Karpas-422 (cell line): ENCODE results near the gene FRMD7. TPM values are rescaled to one million over a fixed set of nuclear protein-coding genes. Genes with fewer than 3 reads are reported as not detected.

Source experiments
- DNase-seq: peaks from one replicate; pipeline ENCODE4 v3.0.0-alpha.2; 2015
- H2AFZ ChIP-seq: fragments of 200-600 bp; sonication (generic); 2 replicates; pipeline ENCODE4 v1.6.1; 2014; ENCODE audit warnings: antibody characterized with exemption, low read length, mixed read lengths
- H3K27ac ChIP-seq: fragments of 200-600 bp; sonication (generic); 2 replicates; pipeline ENCODE4 v1.5.1; 2014; ENCODE audit warnings: mild to moderate bottlenecking, low read length, moderate library complexity
- H3K27me3 ChIP-seq: fragments of 200-600 bp; sonication (generic); 2 replicates; pipeline ENCODE4 v1.6.1; 2014; ENCODE audit warnings: low read length, mixed read lengths
- H3K36me3 ChIP-seq: fragments of 200-600 bp; sonication (generic); 2 replicates; pipeline ENCODE4 v1.6.1; 2014; ENCODE audit warnings: low read length, mixed read lengths; ENCODE audit not compliant: insufficient read depth
- H3K4me1 ChIP-seq: fragments of 200-600 bp; sonication (generic); 2 replicates; pipeline ENCODE4 v1.6.1; 2014; ENCODE audit warnings: mild to moderate bottlenecking, low read length, mixed read lengths
- H3K4me2 ChIP-seq: fragments of 200-600 bp; sonication (generic); 2 replicates; pipeline ENCODE4 v1.6.1; 2014; ENCODE audit warnings: low read length, low read depth, mild to moderate bottlenecking; ENCODE audit not compliant: poor library complexity, severe bottlenecking
- H3K4me3 ChIP-seq: fragments of 200-600 bp; sonication (generic); 2 replicates; pipeline ENCODE4 v1.5.1; 2014; ENCODE audit warnings: mild to moderate bottlenecking, antibody characterized with exemption, low read length, mixed read lengths
- H3K79me2 ChIP-seq: fragments of 200-600 bp; sonication (generic); 2 replicates; pipeline ENCODE4 v1.6.1; 2014; ENCODE audit warnings: mild to moderate bottlenecking, low read length, mixed read lengths
- H3K9ac ChIP-seq: fragments of 200-600 bp; sonication (generic); 2 replicates; pipeline ENCODE4 v1.6.0; 2014; ENCODE audit warnings: low read length
- H3K9me2 ChIP-seq: fragments of 200-600 bp; sonication (generic), shearing (Covaris generic); replicated peaks from 2 replicates; pipeline ENCODE4 v1.6.0; 2014; ENCODE audit warnings: mild to moderate bottlenecking, low read length, moderate library complexity; ENCODE audit not compliant: insufficient read depth
- H3K9me3 ChIP-seq: fragments of 300-700, 200-600 bp; sonication (generic); 2 replicates; pipeline ENCODE4 v1.6.1; 2014; ENCODE audit warnings: low read length, mixed read lengths
- H4K20me1 ChIP-seq: fragments of 200-600 bp; sonication (generic); 2 replicates; pipeline ENCODE4 v1.6.1; 2014; ENCODE audit warnings: mild to moderate bottlenecking, antibody characterized with exemption, low read length, low read depth; ENCODE audit not compliant: insufficient read depth
- total RNA-seq: library from RNA; depleted of rRNA; stranded (reverse); fragments of >200 nt; shearing (Covaris generic); gene quantifications from 2 replicates; pipeline ENCODE4 v1.2.3, GENCODE V29; 2014; ENCODE audit warnings: low replicate concordance; rRNA removed

FRMD7 gene
- total RNA-seq, 1 experiment from 2014 or later: not detected

- H3K27ac ChIP-seq: no peak overlapping the region
- no peaks in the 10 kb centered on the region for H3K9me3 ChIP-seq
- H3K36me3 ChIP-seq: 0 out of 2 replicates have a peak, but pooled peaks cover 3% of the 10 kb centered on the region
- no peak for DNase-seq
- peaks cover 94% of the 10 kb centered on the region for H3K79me2 ChIP-seq
- H3K4me3 ChIP-seq: no peak overlapping the region
- H3K4me1 ChIP-seq: peaks cover 26% of the 10 kb centered on the region
- no peaks in the 10 kb centered on the region for H3K9me2 ChIP-seq
- H3K27me3 ChIP-seq: no peaks in the 10 kb centered on the region
- no peak overlapping the region for H2AFZ ChIP-seq
- no peak overlapping the region for H3K4me2 ChIP-seq
- no peaks in the 10 kb centered on the region for H4K20me1 ChIP-seq
- no peak overlapping the region for H3K9ac ChIP-seq
These were observed 97.6 kb downstream of the FRMD7 start for GRCh38 chrX:132030264-132030663.

Other genes with a start within 250 kb of the FRMD7 start
- 34.3 and 49.5 TPM in 2 replicates for gene STK26, start 104.7 kb downstream of the FRMD7 start, total RNA-seq
- gene RAP2C, start 91.4 kb upstream of the FRMD7 start, total RNA-seq: 9.8 and 27.7 TPM in 2 replicates